Right atrium auricular region (tissue), 2 donors: ENCODE data around the gene SERINC5. TPM values are rescaled to one million over a fixed set of nuclear protein-coding genes. Genes with fewer than 3 reads are reported as not detected.
"Not testable (repeated sequence)": the region's sequence is repeated elsewhere in the genome, so short reads cannot be mapped to it uniquely, and the experiment has no call there.

Source experiments
- DNase-seq: peaks from one replicate; pipeline ENCODE4 v3.0.0-alpha.2; 2019; ENCODE audit warnings: low spot score
- H3K27ac ChIP-seq, 2 donors: fragments of 200-600 bp; sonication (generic); 1 replicate in 1 of 2; 2 replicates in 1 of 2; pipeline ENCODE4 v1.5.1; 2016 to 2019
- H3K27me3 ChIP-seq, 2 donors: fragments of 200-600 bp; sonication (generic); one replicate each; pipeline versions ENCODE4 v1.5.1 to v1.6.0; 2017 to 2019
- H3K36me3 ChIP-seq: fragments of 200-600 bp; sonication (generic); one replicate; pipeline ENCODE4 v1.5.1; 2016
- H3K4me1 ChIP-seq, 2 donors: fragments of 200-600 bp; sonication (generic); one replicate each; pipeline versions ENCODE4 v1.5.1 to v1.6.0; 2017 to 2019
- H3K4me3 ChIP-seq, 2 donors: fragments of 200-600 bp; sonication (generic); 1 replicate in 1 of 2; 2 replicates in 1 of 2; pipeline ENCODE4 v1.5.1; 2017 to 2019; ENCODE audit warnings: mild to moderate bottlenecking in 1 of 2, moderate library complexity in 1 of 2
- H3K9me3 ChIP-seq, 2 donors: fragments of 200-600 bp; sonication (generic); one replicate each; pipeline ENCODE4 v1.5.1; 2019
- total RNA-seq, 2 donors: library from RNA; depleted of rRNA; stranded (reverse); fragments of >200 nt; gene quantifications; one replicate each; pipeline ENCODE4 v1.1.0, GENCODE V29; 2016
- TF ChIP-seq, protein P1 (sequence below), 2 donors: fragments of 200-600 bp; sonication (generic); IDR thresholded peaks; one replicate each; pipeline ENCODE4 v1.5.1; 2019; ENCODE audit warnings: antibody characterized with exemption in 2 of 2

SERINC5 gene
- total RNA-seq, 2 donors from 2014 or later = 9.2 to 11.0 TPM

DNA sequence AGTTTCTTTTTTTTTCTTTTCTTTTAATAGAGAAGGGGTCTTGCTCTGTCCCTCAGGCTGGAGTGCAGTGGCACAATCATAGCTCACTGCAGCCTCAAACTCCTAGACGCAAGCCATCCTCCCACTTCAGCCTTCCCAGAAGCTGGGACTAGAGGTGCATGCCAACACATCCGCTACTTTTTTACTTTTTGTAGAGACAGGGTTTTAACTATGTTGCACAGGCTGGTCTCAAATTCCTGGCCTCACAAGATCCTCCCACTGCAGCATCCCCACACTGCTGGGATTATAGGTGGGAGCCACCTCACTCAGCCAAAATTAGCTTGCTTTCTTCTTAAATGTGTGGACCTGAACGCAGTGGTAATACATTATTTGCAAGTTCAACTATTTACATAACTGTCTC, 66.1 kb downstream of the SERINC5 start:
- TF ChIP-seq, protein P1, sequence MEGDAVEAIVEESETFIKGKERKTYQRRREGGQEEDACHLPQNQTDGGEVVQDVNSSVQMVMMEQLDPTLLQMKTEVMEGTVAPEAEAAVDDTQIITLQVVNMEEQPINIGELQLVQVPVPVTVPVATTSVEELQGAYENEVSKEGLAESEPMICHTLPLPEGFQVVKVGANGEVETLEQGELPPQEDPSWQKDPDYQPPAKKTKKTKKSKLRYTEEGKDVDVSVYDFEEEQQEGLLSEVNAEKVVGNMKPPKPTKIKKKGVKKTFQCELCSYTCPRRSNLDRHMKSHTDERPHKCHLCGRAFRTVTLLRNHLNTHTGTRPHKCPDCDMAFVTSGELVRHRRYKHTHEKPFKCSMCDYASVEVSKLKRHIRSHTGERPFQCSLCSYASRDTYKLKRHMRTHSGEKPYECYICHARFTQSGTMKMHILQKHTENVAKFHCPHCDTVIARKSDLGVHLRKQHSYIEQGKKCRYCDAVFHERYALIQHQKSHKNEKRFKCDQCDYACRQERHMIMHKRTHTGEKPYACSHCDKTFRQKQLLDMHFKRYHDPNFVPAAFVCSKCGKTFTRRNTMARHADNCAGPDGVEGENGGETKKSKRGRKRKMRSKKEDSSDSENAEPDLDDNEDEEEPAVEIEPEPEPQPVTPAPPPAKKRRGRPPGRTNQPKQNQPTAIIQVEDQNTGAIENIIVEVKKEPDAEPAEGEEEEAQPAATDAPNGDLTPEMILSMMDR (IDR thresholded peaks at IDR 0.05) = no peak
- Histone ChIP-seq H3K4me1 (peaks cover 0 to 51% of the 10 kb centered on the region in 2 donors), H3K4me3 (no peak overlapping the region), H3K36me3 (no peaks in the 10 kb centered on the region), H3K9me3 (no peaks in the 10 kb centered on the region), H3K27me3 (no peaks in the 10 kb centered on the region), H3K27ac (no peak overlapping the region)
- DNase-seq = no peak

DNA sequence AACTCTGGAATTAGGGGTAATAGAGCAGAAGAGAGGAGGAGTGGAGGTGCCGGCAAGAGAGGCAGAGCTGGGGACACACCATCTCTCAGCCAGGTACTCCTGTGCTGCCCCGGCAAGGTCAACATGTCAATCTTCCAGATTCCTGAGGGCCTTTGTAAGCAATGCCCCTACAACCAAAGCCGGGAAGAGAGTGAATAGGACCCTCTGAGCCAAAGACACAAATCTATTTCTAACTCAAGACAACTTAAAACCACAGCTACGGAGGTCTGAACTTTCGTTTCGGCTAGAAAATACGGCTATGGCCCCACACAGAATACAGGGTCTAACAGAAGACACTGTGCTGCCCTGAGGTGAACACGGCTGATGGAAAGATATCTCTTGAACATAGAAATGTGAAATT, 66.6 kb downstream of the SERINC5 start:
- Histone ChIP-seq H3K9me3 (no peaks in the 10 kb centered on the region), H3K36me3 (no peaks in the 10 kb centered on the region), H3K4me3 (no peak overlapping the region), H3K27me3 (no peaks in the 10 kb centered on the region), H3K27ac (no peak overlapping the region), H3K4me1 (peaks cover 0 to 51% of the 10 kb centered on the region in 2 donors)
- TF ChIP-seq, protein P1 (IDR thresholded peaks at IDR 0.05) = no peak
- DNase-seq = no peak

DNA sequence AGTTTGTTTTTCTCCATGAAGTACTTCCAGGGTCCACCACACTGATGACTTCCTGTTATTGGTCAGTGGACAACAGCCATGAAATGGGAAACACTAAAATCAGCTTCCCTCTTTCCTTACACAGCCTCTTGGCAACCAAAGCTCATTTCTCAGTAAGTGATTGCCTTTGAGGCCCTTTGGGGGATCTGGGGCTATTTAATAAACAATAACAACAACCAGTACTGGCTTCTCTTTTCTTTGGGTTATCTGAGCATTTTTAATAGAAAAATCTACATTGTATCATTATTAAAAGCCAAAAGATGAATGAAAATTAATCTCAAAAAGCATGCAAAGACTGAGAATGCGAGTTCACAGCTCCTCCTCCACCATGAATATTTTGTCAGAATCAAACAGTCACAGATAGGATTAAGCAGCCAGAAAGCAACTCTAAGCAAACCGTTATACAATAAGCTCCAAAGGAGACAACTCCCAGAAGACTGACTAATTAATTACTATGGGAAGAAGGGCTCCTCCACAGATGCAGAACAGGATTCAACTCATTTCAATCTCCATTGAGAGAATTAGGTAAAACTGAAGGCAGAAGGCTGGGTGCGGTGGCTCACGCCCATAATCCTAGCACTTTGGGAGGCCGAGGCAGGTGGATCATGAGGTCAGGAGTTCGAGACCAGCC, 68.3 kb downstream of the SERINC5 start:
- TF ChIP-seq, protein P1 (IDR thresholded peaks at IDR 0.05) = no peak
- Histone ChIP-seq H3K27me3 (no peaks in the 10 kb centered on the region), H3K27ac (peak overlapping the region in 1 of 2 donors; percentile 22), H3K36me3 (no peaks in the 10 kb centered on the region), H3K4me1 (peaks cover 0 to 47% of the 10 kb centered on the region in 2 donors), H3K9me3 (no peaks in the 10 kb centered on the region), H3K4me3 (no peak overlapping the region)
- no peak for DNase-seq

DNA sequence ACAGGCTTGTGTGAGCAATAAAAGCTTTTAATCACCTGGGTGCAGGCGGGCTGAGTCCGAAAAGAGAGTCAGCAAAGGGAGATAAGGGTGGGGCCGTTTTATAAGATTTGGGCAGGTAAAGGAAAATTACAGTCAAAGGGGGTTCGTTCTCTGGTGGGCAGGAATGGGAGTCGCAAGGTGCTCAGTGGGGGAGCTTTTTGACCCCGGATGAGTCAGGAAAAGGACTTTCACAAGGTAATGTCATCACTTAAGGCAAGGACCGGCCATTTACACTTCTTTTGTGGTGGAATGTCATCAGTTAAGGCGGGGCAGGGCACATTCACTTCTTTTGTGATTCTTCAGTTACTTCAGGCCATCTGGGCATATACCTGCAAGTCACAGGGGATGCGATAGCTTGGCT, 70.3 kb downstream of the SERINC5 start:
- H3K9me3 ChIP-seq, H3K27ac ChIP-seq, H3K27me3 ChIP-seq, DNase-seq, H3K4me3 ChIP-seq, H3K36me3 ChIP-seq: not testable (repeated sequence)
- peaks cover 0 to 37% of the 10 kb centered on the region in 2 donors for H3K4me1 ChIP-seq

DNA sequence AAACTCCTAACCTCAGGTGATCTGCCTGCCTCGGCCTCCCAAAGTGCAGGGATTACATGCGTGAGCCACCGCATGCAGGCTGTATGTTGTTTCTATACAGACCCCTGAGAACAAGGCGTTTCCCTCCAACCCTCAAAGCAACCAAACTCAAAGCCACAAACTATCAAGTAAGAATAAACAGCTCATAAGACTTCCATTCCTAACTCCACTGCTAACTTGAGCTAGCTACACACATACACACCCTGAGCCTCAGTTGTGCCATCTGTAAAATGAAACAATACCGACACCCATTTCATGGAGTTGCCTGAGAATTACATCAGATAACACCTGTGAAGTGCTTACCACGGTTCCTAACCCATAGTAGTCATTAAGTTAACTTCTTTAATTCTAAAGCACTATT, 70.8 kb downstream of the SERINC5 start:
- no peak for DNase-seq
- no peaks in the 10 kb centered on the region for H3K36me3 ChIP-seq
- peaks cover 0 to 37% of the 10 kb centered on the region in 2 donors for H3K4me1 ChIP-seq
- TF ChIP-seq, protein P1 (IDR thresholded peaks at IDR 0.05) = no peak
- no peak overlapping the region for H3K27ac ChIP-seq
- H3K9me3 ChIP-seq = no peaks in the 10 kb centered on the region
- no peaks in the 10 kb centered on the region for H3K27me3 ChIP-seq
- H3K4me3 ChIP-seq = no peak overlapping the region

DNA sequence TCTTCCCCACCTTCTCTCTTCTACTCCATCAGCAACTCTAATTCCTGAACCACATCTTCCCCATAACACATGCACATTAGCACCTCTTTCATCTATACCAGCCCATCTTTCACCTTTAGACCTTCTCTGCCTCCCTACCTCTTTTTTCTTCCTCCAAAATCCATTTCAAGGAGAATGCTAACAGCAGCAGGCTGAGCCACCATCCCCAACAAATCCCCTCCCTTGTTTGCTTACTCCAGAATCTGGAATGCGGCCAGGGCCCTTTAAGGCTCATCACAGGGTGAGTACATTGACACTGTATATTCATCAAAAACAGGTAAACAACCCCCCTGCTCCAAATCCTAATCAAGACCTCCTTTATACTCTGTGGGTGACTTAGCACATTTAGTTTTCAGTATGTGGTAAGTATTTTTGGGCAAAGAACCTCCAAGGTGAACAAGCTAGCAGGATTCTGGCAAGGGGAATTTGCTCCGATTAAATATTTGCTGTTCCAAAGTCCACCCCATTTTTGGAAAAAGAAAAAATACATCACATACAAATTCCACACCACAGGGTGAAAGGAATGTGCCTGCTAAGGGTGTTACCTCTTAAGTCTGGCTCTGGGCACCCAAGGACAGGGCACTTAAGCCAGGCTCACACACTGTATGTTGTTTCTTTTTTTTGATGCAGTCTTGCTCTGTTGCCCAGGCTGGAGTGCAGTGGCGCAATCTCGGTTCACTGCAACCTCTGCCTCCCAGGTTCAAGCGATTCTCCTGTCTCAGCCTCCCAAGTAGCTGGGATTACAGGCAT, 71.4 kb downstream of the SERINC5 start:
- TF ChIP-seq, protein P1 (IDR thresholded peaks at IDR 0.05) = no peak
- Histone ChIP-seq H3K9me3 (no peaks in the 10 kb centered on the region), H3K36me3 (no peaks in the 10 kb centered on the region), H3K27ac (no peak overlapping the region), H3K4me3 (no peak overlapping the region), H3K27me3 (no peaks in the 10 kb centered on the region), H3K4me1 (peaks cover 0 to 37% of the 10 kb centered on the region in 2 donors)
- no peak for DNase-seq

DNA sequence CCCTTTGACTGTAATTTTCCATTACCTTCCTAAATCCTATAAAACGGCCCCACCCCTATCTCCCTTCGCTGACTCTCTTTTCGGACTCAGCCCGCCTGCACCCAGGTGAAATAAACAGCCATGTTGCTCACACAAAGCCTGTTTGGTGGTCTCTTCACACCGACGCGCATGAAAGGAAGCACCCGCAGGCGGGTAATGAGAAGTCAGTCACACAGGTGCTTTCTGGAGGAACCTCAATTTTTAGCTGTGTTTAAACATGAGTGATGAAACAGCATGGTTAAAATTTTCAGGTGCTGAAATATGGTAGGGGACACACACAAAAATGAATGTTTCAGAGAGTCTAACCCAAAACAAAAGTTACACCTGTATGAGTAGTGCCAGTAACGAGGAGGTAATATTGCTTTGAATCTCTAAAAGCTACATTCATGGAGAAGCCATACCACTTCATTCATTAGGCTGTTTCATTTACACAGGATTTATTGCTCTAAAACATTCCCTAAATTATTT, 72.1 kb downstream of the SERINC5 start:
- not testable (repeated sequence) for H3K27me3 ChIP-seq, H3K36me3 ChIP-seq, H3K27ac ChIP-seq, DNase-seq, H3K4me3 ChIP-seq, H3K9me3 ChIP-seq
- H3K4me1 ChIP-seq = peaks cover 0 to 37% of the 10 kb centered on the region in 2 donors
